Endothelial cell of umbilical vein (primary cell): ENCODE results near the gene NECAB2. TPM values are rescaled to one million over a fixed set of nuclear protein-coding genes. Genes with fewer than 3 reads are reported as not detected.
A peak's percentile ranks its signal among the peaks of the same experiment; 100 is the strongest.

ENCODE experiments used
- BruUV-seq: library from RNA; stranded (reverse); fragments of 400-500 nt; replicated peaks from 2 replicates; lab custom pipeline; 2021; lab: Mats Ljungman, UMichigan
- CTCF ChIA-PET: fragments of 300-600, 350-600 bp; sonication (Branson Sonifier 250); formaldehyde crosslinking; loops from one replicate; lab custom pipeline; 2021; ENCODE audit warnings: antibody characterized with exemption, inconsistent platforms; lab: Charles Lee
- POLR2A ChIA-PET: fragments of 300-600, 350-600 bp; sonication (Branson Sonifier 250); formaldehyde crosslinking; loops from one replicate; lab custom pipeline; 2021; ENCODE audit warnings: antibody characterized with exemption, inconsistent platforms; lab: Charles Lee
- DNase-seq: peaks from one replicate; pipeline ENCODE4 v3.0.0-alpha.2; 2011; ENCODE audit warnings: low read depth, low spot score
- FAIRE-seq: peaks from 2 replicates; lab custom pipeline; 2011; peaks lifted over from hg19 to GRCh38; lab: Jason Lieb, UNC
- H2AFZ ChIP-seq: 2 replicates; pipeline ENCODE4 v1.6.0; 2012; ENCODE audit warnings: low read depth, low read length, control low read depth, inconsistent platforms
- H3K27ac ChIP-seq: 2 replicates; pipeline ENCODE4 v1.5.1; 2011; ENCODE audit warnings: low read depth, mild to moderate bottlenecking, control low read depth, low read length, moderate library complexity; ENCODE audit not compliant: insufficient read depth
- H3K27me3 ChIP-seq, 2 experiments: 2 replicates each; pipeline versions ENCODE4 v1.6.0 to v1.6.1; 2011; ENCODE audit warnings: low read length in 2 of 2, mixed read lengths in 1 of 2; ENCODE audit not compliant: control insufficient read depth in 2 of 2, insufficient read depth in 2 of 2
- H3K36me3 ChIP-seq, 2 experiments: 2 replicates in 1 of 2; 3 replicates in 1 of 2; pipeline ENCODE4 v1.5.1; 2011; ENCODE audit warnings: low read length in 2 of 2, mild to moderate bottlenecking in 1 of 2, moderate library complexity in 1 of 2; ENCODE audit not compliant: control insufficient read depth in 2 of 2, insufficient read depth in 2 of 2; ENCODE audit errors: extremely low read depth in 1 of 2
- H3K4me1 ChIP-seq: 3 replicates; pipeline ENCODE4 v1.5.1; 2011; ENCODE audit warnings: mild to moderate bottlenecking, low read length; ENCODE audit not compliant: control insufficient read depth, insufficient read depth; ENCODE audit errors: extremely low read depth
- H3K4me2 ChIP-seq: 2 replicates; pipeline ENCODE4 v1.6.1; 2011; ENCODE audit warnings: low read length, control low read depth, mixed read lengths; ENCODE audit not compliant: insufficient read depth
- H3K4me3 ChIP-seq, 3 experiments: fragments of 200-600 bp in 1 of 3; sonication (generic), shearing (Covaris generic) in 1 of 3; replicated peaks in 1 of 3; 2 replicates each; pipeline ENCODE4 v1.5.1; 2011 to 2016; ENCODE audit warnings: control low read depth in 3 of 3, low read length in 3 of 3, mild to moderate bottlenecking in 2 of 3, inconsistent platforms in 1 of 3, low read depth in 1 of 3, moderate library complexity in 1 of 3; ENCODE audit not compliant: insufficient read depth in 1 of 3
- H3K79me2 ChIP-seq: 2 replicates; pipeline ENCODE4 v1.6.0; 2012; ENCODE audit warnings: low read length, inconsistent platforms; ENCODE audit not compliant: control insufficient read depth, insufficient read depth
- H3K9ac ChIP-seq: replicated peaks from 2 replicates; pipeline ENCODE3; 2011; ENCODE audit warnings: low read length, control low read depth; ENCODE audit not compliant: insufficient read depth; ENCODE audit errors: extremely low read depth
- H3K9me1 ChIP-seq: replicated peaks from 3 replicates; pipeline ENCODE4 v1.6.0; 2011; ENCODE audit warnings: mild to moderate bottlenecking, low read length; ENCODE audit not compliant: control insufficient read depth, insufficient read depth; ENCODE audit errors: extremely low read depth
- H3K9me3 ChIP-seq: replicated peaks from 2 replicates; pipeline ENCODE4 v1.5.1; 2012; ENCODE audit warnings: low read length, inconsistent platforms; ENCODE audit not compliant: control insufficient read depth, insufficient read depth
- H4K20me1 ChIP-seq: replicated peaks from 2 replicates; pipeline ENCODE3; 2011; ENCODE audit warnings: mild to moderate bottlenecking, low read length; ENCODE audit not compliant: control insufficient read depth, insufficient read depth; ENCODE audit errors: extremely low read depth
- EZH2 ChIP-seq: IDR thresholded peaks from 2 replicates; pipeline ENCODE4 v1.6.1; 2012; ENCODE audit warnings: borderline replicate concordance, low read depth, mild to moderate bottlenecking, moderate library complexity, low read length, inconsistent platforms; ENCODE audit not compliant: severe bottlenecking
- FOS ChIP-seq: IDR thresholded peaks from 2 replicates; pipeline ENCODE4 v1.6.1; 2011; ENCODE audit warnings: mild to moderate bottlenecking, low read length, moderate library complexity, borderline replicate concordance; ENCODE audit not compliant: insufficient read depth
- GATA2 ChIP-seq: IDR thresholded peaks from 2 replicates; pipeline ENCODE4 v1.7.0; 2011; ENCODE audit warnings: low read depth, mild to moderate bottlenecking, moderate library complexity, mixed read lengths, low read length; ENCODE audit not compliant: insufficient read length, insufficient read depth
- MYC ChIP-seq: IDR thresholded peaks from one replicate; pipeline ENCODE4 v1.6.1; 2011; ENCODE audit warnings: mild to moderate bottlenecking, low read depth, low read length
- POLR2AphosphoS5 ChIP-seq: IDR thresholded peaks from 2 replicates; pipeline ENCODE4 v1.6.1; 2012; ENCODE audit warnings: low read depth, mild to moderate bottlenecking, control low read depth, low read length, moderate library complexity; ENCODE audit not compliant: insufficient read depth
- dilution Hi-C: fragments of 300-500 bp; cut with MboI; formaldehyde crosslinking; loops from one replicate; pipeline ENCODE4 v1.15.0; 2019; ENCODE audit warnings: low sequenced_read_pairs; ENCODE audit not compliant: extremely low pct_ligation_motif_present
- intact Hi-C: fragments of 100-400 bp; cut with micrococcal nuclease; formaldehyde crosslinking; loops from one replicate; pipeline ENCODE4 v1.10.0; 2022
- polyA plus RNA-seq, 4 experiments: library from polyadenylated mRNA; depleted of rRNA in 3 of 4; stranded (reverse) in 3 of 4; unstranded in 1 of 4; fragments of >200 nt; gene quantifications; 2 replicates each; pipeline versions ENCODE4 v1.2.1 to v1.2.3, GENCODE V29; 2011 to 2012; ENCODE audit warnings: missing spikeins in 1 of 4
- total RNA-seq: library from RNA; stranded (reverse); gene quantifications from 2 replicates; pipeline ENCODE4 v1.2.3, GENCODE V29; 2021

The NECAB2 gene
- total and polyA plus RNA-seq, 2 donors (not counting 3 experiments of a cell fraction or from before 2014, with no cell fraction given), result 0.26 to 0.31 TPM

DNA sequence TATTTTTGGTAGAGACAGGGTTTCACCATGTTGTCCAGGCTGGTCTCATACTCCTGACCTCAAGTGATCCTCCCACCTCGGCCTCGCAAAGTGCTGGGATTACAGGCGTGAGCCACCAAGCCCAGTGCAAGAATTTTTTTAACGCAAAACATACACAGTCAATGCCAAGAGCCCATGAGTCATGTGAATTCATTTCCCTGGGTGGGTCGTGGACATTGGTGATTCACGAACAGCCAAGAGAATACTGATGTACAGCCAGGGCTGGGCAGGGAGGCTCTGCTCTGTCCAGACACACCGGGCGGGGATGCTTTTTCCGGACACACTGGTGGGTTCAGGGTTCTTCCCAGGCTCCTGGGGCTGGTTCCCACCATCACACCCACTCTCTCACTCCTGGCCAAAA, 56.8 kb downstream of the NECAB2 start:
- ChIA-PET CTCF (no interaction called here), POLR2A (no interaction called here)
- no peak overlapping the region for H3K4me3 ChIP-seq
- H3K36me3 ChIP-seq, result no peaks in the 10 kb centered on the region
- no TSS peak for BruUV-seq
- intact Hi-C loops, result no loop called here
- no peak for FAIRE-seq
- no peaks in the 10 kb centered on the region for H3K9me1 ChIP-seq
- DNase-seq, result peak; percentile 20
- no peak overlapping the region for H3K9ac ChIP-seq
- no peaks in the 10 kb centered on the region for H3K9me3 ChIP-seq
- no peak overlapping the region for H2AFZ ChIP-seq
- TF ChIP-seq FOS (peak; percentile 72), MYC (no peak)
- H3K79me2 ChIP-seq, result no peaks in the 10 kb centered on the region
- no peaks in the 10 kb centered on the region for H4K20me1 ChIP-seq
- no peaks in the 10 kb centered on the region for H3K4me1 ChIP-seq
- H3K27ac ChIP-seq, result no peak overlapping the region
- dilution Hi-C loops, result no loop called here
- H3K27me3 ChIP-seq, result no peaks in the 10 kb centered on the region
- no peak overlapping the region for H3K4me2 ChIP-seq

DNA sequence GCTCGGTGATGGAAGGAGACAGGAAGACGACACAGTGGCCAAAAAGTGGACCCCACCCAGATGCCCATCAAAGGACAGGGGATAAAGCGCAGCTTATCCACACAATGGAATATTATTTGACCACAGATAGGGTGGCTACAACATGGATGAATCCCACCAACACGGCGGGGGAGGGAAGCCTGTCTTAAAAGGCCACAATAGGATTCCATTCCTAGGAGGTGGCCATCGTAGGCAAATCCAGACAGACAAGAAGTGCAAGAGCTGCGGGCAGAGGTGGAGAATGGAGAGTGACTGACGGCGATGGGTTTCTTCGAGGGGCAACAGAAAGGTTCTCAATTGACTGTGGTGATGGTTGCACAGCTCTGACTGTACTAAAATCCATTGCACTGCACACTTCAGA, 58.6 kb downstream of the NECAB2 start:
- H4K20me1 ChIP-seq, result no peaks in the 10 kb centered on the region
- no peak overlapping the region for H3K4me2 ChIP-seq
- POLR2A ChIA-PET, result no interaction called here
- H3K9me1 ChIP-seq, result no peaks in the 10 kb centered on the region
- DNase-seq, result no peak
- TF ChIP-seq MYC (no peak), GATA2 (no peak), POLR2AphosphoS5 (no peak), EZH2 (no peak)
- H3K9ac ChIP-seq, result no peak overlapping the region
- H3K79me2 ChIP-seq, result no peaks in the 10 kb centered on the region
- H3K4me1 ChIP-seq, result no peaks in the 10 kb centered on the region
- H3K27ac ChIP-seq, result no peak overlapping the region
- H3K27me3 ChIP-seq, result no peaks in the 10 kb centered on the region
- H2AFZ ChIP-seq, result no peak overlapping the region
- BruUV-seq, result no TSS peak
- no peak overlapping the region for H3K4me3 ChIP-seq
- FAIRE-seq, result no peak
- dilution Hi-C loops (no loop called here), intact Hi-C loops (no loop called here)
- CTCF ChIA-PET, result no interaction called here
- no peaks in the 10 kb centered on the region for H3K9me3 ChIP-seq
- no peaks in the 10 kb centered on the region for H3K36me3 ChIP-seq
